Neural progenitor cell (in vitro differentiated cells): ENCODE results near the gene GNG7. TPM values are rescaled to one million over a fixed set of nuclear protein-coding genes. Genes with fewer than 3 reads are reported as not detected.
"Not testable (repeated sequence)": the region's sequence is repeated elsewhere in the genome, so short reads cannot be mapped to it uniquely, and the experiment has no call there.

ENCODE experiments used
- DNase-seq: peaks from one replicate; pipeline ENCODE4 v3.0.0-alpha.2; 2016; ENCODE audit warnings: low spot score
- H2AFZ ChIP-seq: fragments of 200-600 bp; sonication (generic); replicated peaks from 2 replicates; pipeline ENCODE4 v1.6.1; 2016; ENCODE audit warnings: antibody characterized with exemption
- H3F3A ChIP-seq: fragments of 200-600 bp; sonication (generic); 2 replicates; pipeline ENCODE4 v1.6.1; 2016; ENCODE audit warnings: antibody characterized with exemption, low read depth
- H3K27ac ChIP-seq: fragments of 200-600 bp; sonication (generic); 2 replicates; pipeline ENCODE4 v1.5.1; 2016; ENCODE audit warnings: mild to moderate bottlenecking
- H3K27me3 ChIP-seq: fragments of 200-600 bp; sonication (generic); 2 replicates; pipeline ENCODE4 v1.6.1; 2016; ENCODE audit warnings: mild to moderate bottlenecking, moderate library complexity
- H3K36me3 ChIP-seq: fragments of 200-600 bp; sonication (generic); 2 replicates; pipeline ENCODE4 v1.5.1; 2016
- H3K4me1 ChIP-seq: fragments of 200-600 bp; sonication (generic); 2 replicates; pipeline ENCODE4 v1.6.1; 2016; ENCODE audit warnings: mixed run types
- H3K4me2 ChIP-seq: fragments of 200-600 bp; sonication (generic); 2 replicates; pipeline ENCODE4 v1.6.1; 2016
- H3K4me3 ChIP-seq: fragments of 200-600 bp; sonication (generic); 2 replicates; pipeline ENCODE4 v1.5.1; 2016
- H3K79me2 ChIP-seq: fragments of 200-600 bp; sonication (generic); 2 replicates; pipeline ENCODE4 v1.6.1; 2016; ENCODE audit warnings: low read depth
- H3K9ac ChIP-seq: fragments of 200-600 bp; sonication (generic); 2 replicates; pipeline ENCODE4 v1.6.1; 2016
- H3K9me3 ChIP-seq: fragments of 200-600 bp; sonication (generic); 2 replicates; pipeline ENCODE4 v1.5.1; 2016; ENCODE audit warnings: low read depth
- H4K20me1 ChIP-seq: fragments of 200-600 bp; sonication (generic); 2 replicates; pipeline ENCODE4 v1.6.1; 2016; ENCODE audit warnings: low read depth
- H3K27ac Mint-ChIP-seq: 3 replicates; pipeline ENCODE4 v1.8.0; 2021; ENCODE audit warnings: mixed read lengths
- H3K27me3 Mint-ChIP-seq: 2 replicates; pipeline ENCODE4 v1.8.0; 2022; ENCODE audit warnings: low read depth, mild to moderate bottlenecking, inconsistent platforms, moderate library complexity, mixed read lengths; ENCODE audit not compliant: insufficient read depth
- H3K36me3 Mint-ChIP-seq: 3 replicates; pipeline ENCODE4 v1.8.0; 2021; ENCODE audit warnings: mixed read lengths
- H3K4me1 Mint-ChIP-seq: 3 replicates; pipeline ENCODE4 v1.8.0; 2021; ENCODE audit warnings: mixed read lengths
- H3K4me3 Mint-ChIP-seq: 3 replicates; pipeline ENCODE4 v1.8.0; 2021; ENCODE audit warnings: mild to moderate bottlenecking, moderate library complexity, mixed read lengths
- H3K9me3 Mint-ChIP-seq: 3 replicates; pipeline ENCODE4 v1.8.0; 2020; ENCODE audit warnings: mixed read lengths
- EZH2 ChIP-seq: fragments of 200-600 bp; sonication (generic); IDR thresholded peaks from 2 replicates; pipeline ENCODE4 v1.6.1; 2017; ENCODE audit warnings: antibody characterized with exemption, mild to moderate bottlenecking, moderate library complexity
- EZH2phosphoT487 ChIP-seq: fragments of 200-600 bp; sonication (generic); IDR thresholded peaks from 2 replicates; pipeline ENCODE4 v1.6.1; 2017; ENCODE audit warnings: antibody characterized with exemption
- total RNA-seq: library from RNA; depleted of rRNA; stranded (reverse); fragments of >200 nt; gene quantifications from 2 replicates; pipeline ENCODE4 v1.2.3, GENCODE V29; 2015; ENCODE audit warnings: low replicate concordance
- TF ChIP-seq, protein P1 (sequence below): fragments of 200-600 bp; sonication (generic); IDR thresholded peaks from 2 replicates; pipeline ENCODE4 v1.5.1; 2017; ENCODE audit warnings: antibody characterized with exemption, mild to moderate bottlenecking

GNG7 gene
- total RNA-seq, 1 donor from 2014 or later = 7.0 TPM

DNA sequence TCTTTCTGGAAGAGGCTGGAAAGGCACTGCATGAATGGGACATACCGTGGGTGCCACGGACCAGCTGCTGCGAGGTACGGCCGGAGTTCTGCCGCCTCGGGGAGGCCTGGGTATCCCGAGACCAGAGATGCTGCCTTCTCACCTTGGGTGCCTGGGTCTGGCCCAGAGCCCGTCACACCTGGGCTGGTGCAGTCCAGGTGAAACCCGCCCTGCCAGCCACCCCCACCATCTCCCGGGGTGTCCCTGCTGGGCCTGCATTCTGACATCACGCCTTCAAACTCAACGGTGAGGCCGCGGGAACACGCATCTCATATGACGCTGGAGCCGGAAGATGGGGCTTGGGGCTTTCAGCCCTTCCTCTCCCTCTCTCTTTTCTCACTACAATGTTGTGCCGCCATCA lies 128.6 kb downstream of the GNG7 start:
- DNase-seq = no peak
- Mint-ChIP-seq H3K27me3 (peaks cover 4% of the 10 kb centered on the region), H3K4me3 (no peak overlapping the region), H3K9me3 (peaks cover 3% of the 10 kb centered on the region), H3K27ac (no peak overlapping the region), H3K36me3 (no peaks in the 10 kb centered on the region), H3K4me1 (peaks cover 2% of the 10 kb centered on the region)
- Histone ChIP-seq H3K4me3 (no peak overlapping the region), H3K27ac (no peak overlapping the region), H3K4me1 (peaks cover 6% of the 10 kb centered on the region), H3F3A (peaks cover under 1% of the 10 kb centered on the region), H3K27me3 (peaks cover 11% of the 10 kb centered on the region), H3K36me3 (no peaks in the 10 kb centered on the region), H3K4me2 (no peak overlapping the region), H3K79me2 (no peaks in the 10 kb centered on the region), H3K9ac (no peak overlapping the region), H4K20me1 (no peaks in the 10 kb centered on the region), H3K9me3 (no peaks in the 10 kb centered on the region), H2AFZ (no peak overlapping the region)
- no peak for TF ChIP-seq EZH2phosphoT487
- TF ChIP-seq EZH2 = no peak
- TF ChIP-seq, protein P1, sequence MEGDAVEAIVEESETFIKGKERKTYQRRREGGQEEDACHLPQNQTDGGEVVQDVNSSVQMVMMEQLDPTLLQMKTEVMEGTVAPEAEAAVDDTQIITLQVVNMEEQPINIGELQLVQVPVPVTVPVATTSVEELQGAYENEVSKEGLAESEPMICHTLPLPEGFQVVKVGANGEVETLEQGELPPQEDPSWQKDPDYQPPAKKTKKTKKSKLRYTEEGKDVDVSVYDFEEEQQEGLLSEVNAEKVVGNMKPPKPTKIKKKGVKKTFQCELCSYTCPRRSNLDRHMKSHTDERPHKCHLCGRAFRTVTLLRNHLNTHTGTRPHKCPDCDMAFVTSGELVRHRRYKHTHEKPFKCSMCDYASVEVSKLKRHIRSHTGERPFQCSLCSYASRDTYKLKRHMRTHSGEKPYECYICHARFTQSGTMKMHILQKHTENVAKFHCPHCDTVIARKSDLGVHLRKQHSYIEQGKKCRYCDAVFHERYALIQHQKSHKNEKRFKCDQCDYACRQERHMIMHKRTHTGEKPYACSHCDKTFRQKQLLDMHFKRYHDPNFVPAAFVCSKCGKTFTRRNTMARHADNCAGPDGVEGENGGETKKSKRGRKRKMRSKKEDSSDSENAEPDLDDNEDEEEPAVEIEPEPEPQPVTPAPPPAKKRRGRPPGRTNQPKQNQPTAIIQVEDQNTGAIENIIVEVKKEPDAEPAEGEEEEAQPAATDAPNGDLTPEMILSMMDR = no peak

DNA sequence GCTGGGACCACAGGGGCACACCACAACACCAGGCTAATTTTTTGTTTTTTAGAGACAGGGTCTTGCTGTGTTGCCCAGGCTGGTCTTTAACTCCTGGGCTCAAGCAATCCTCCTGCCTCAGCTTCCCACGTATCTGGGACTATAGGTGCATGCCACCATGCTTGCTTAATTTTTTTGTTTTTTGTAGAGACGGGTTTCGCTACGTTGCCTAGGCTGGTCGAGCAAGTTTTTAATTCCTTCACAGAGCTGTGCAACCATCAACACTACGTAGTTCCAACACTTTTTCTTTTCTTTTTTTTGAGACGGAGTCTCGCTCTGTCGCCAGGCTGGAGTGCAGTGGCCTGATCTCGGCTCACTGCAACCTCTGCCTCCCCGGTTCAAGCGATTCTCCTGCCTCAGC lies 130.3 kb downstream of the GNG7 start:
- H3K4me3 Mint-ChIP-seq, H3K9me3 Mint-ChIP-seq, H3K4me1 Mint-ChIP-seq, H3K79me2 ChIP-seq, H3K9me3 ChIP-seq, H3K4me2 ChIP-seq, H3K4me3 ChIP-seq, H3K27me3 Mint-ChIP-seq, H3K4me1 ChIP-seq, DNase-seq, H2AFZ ChIP-seq, H3K36me3 ChIP-seq, H3K27ac ChIP-seq, H3K27me3 ChIP-seq, H3K36me3 Mint-ChIP-seq, H4K20me1 ChIP-seq, H3K9ac ChIP-seq, H3K27ac Mint-ChIP-seq: not testable (repeated sequence)
- peaks cover 16% of the 10 kb centered on the region for H3F3A ChIP-seq

DNA sequence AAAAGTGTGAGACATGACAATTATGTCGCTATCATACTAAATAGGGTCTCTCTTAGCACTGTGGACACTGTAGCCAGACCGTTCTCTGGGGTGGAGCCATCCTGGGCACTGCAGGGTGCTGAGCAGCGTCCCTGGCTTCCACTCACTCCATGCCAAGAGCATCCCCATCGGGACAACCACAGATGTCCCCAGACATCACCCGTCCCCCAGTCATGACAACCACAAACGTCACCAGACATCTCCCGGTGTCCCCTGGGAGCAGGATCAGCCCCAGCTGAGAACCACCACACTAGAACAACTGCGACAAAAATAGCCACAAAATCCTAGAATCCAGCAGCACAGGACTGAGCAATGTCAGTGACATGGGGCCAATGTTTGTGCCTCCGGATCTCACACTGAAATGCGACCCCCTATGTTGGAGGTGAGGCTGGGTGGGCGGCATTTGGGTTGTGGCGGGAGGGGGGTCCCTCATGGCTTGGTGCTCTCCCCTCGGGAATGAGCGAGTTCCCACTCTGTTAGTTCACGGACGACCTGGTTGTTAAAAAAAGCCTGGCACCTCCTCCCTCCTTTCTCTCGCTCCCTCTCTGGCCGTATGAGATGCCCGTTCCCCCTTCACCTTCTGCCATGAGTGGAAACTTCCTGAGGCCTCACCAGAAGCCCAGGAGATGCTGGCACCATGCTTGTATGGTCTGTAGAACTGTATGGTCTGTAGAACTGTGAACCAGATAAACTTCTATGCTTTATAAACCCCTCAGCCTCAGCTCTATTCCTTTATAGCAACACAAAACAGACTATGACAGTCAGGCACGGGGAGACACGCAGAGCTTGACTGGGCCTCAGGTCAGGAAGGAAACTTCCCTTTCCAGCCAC lies 132.7 kb downstream of the GNG7 start:
- DNase-seq = no peak
- Mint-ChIP-seq H3K4me3 (no peak overlapping the region), H3K4me1 (peaks cover 3% of the 10 kb centered on the region), H3K9me3 (peaks cover 5% of the 10 kb centered on the region), H3K27me3 (peaks cover 2% of the 10 kb centered on the region), H3K27ac (no peak overlapping the region), H3K36me3 (no peaks in the 10 kb centered on the region)
- no peak overlapping the region for H3K4me3 ChIP-seq
- no peak overlapping the region for H2AFZ ChIP-seq
- no peak overlapping the region for H3K27ac ChIP-seq
- H3K9ac ChIP-seq = no peak overlapping the region
- no peaks in the 10 kb centered on the region for H3K4me1 ChIP-seq
- no peaks in the 10 kb centered on the region for H3K79me2 ChIP-seq
- H3K36me3 ChIP-seq = no peaks in the 10 kb centered on the region
- TF ChIP-seq, protein P1 = no peak
- TF ChIP-seq EZH2 (no peak), EZH2phosphoT487 (no peak)
- H3F3A ChIP-seq = peaks cover 16% of the 10 kb centered on the region
- no peak overlapping the region for H3K4me2 ChIP-seq
- H3K27me3 ChIP-seq = no peaks in the 10 kb centered on the region
- H4K20me1 ChIP-seq = no peaks in the 10 kb centered on the region
- H3K9me3 ChIP-seq = no peaks in the 10 kb centered on the region

DNA sequence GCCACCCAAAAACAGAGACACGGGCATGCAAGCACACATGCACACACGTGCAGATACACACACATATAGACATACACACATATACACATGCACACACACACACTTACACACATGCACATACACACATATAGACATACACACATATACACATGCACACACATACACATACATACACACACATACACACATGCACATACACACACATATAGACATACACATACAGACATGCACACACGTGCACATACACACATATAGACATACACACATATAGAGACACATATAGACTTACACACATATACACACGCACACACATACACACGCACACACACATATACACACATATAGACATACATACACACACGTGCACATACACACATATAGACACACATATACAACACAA lies 134.5 kb downstream of the GNG7 start:
- H3K27me3 Mint-ChIP-seq = peaks cover 2% of the 10 kb centered on the region
- H3F3A ChIP-seq = peaks cover 16% of the 10 kb centered on the region
- no peaks in the 10 kb centered on the region for H3K9me3 ChIP-seq
- H3K27ac Mint-ChIP-seq = no peak overlapping the region
- no peak overlapping the region for H3K9ac ChIP-seq
- H3K79me2 ChIP-seq = no peaks in the 10 kb centered on the region
- no peaks in the 10 kb centered on the region for H3K27me3 ChIP-seq
- no peaks in the 10 kb centered on the region for H3K36me3 Mint-ChIP-seq
- no peak overlapping the region for H3K4me2 ChIP-seq
- peak overlapping the region; percentile 41 for H3K4me3 Mint-ChIP-seq
- H2AFZ ChIP-seq = no peak overlapping the region
- DNase-seq = no peak
- H4K20me1 ChIP-seq = no peaks in the 10 kb centered on the region
- peaks cover 4% of the 10 kb centered on the region for H3K4me1 Mint-ChIP-seq
- H3K4me1 ChIP-seq = no peaks in the 10 kb centered on the region
- no peak overlapping the region for H3K4me3 ChIP-seq
- H3K27ac ChIP-seq = no peak overlapping the region
- H3K36me3 ChIP-seq = no peaks in the 10 kb centered on the region
- peaks cover 5% of the 10 kb centered on the region for H3K9me3 Mint-ChIP-seq
- TF ChIP-seq EZH2 (no peak), EZH2phosphoT487 (no peak)
- TF ChIP-seq, protein P1 = no peak
